ENCODE measurements around the gene PIM3.

- TF ChIP-seq CTCF (IDR thresholded peaks at IDR 0.05) (no peak), POLR2A (IDR thresholded peaks at IDR 0.05) (no peak)
Measured at GRCh38 chr22:49951000-49951677, 9.4 kb upstream of the PIM3 start.
